B cell (primary cell): ENCODE results near the gene SNX24. TPM values are rescaled to one million over a fixed set of nuclear protein-coding genes. Genes with fewer than 3 reads are reported as not detected.

Experiments
- ATAC-seq: fragments of 200-7000 bp; cut with Tn5 transposase; one replicate; pipeline ENCODE4 v1.10.0; 2021; ENCODE audit warnings: low read depth, mild to moderate bottlenecking, moderate number of reproducible peaks, moderate library complexity
- CTCF ChIA-PET: fragments of 350-600 bp; sonication (Branson Sonifier 250); formaldehyde crosslinking; loops from one replicate; lab custom pipeline; 2021; ENCODE audit warnings: antibody characterized with exemption, inconsistent platforms; lab: Charles Lee
- POLR2A ChIA-PET: fragments of 350-600 bp; sonication (Branson Sonifier 250); formaldehyde crosslinking; loops from one replicate; lab custom pipeline; 2021; ENCODE audit warnings: antibody characterized with exemption; lab: Charles Lee
- DNase-seq: peaks from one replicate; pipeline ENCODE4 v3.0.0; 2013
- H2AFZ ChIP-seq: 2 replicates; pipeline ENCODE4 v1.6.1; 2012; ENCODE audit warnings: mild to moderate bottlenecking, low read depth, low read length; ENCODE audit not compliant: insufficient read depth, poor library complexity, severe bottlenecking
- H3K27ac ChIP-seq, 2 donors: 1 replicate in 1 of 2; 2 replicates in 1 of 2; pipeline ENCODE4 v1.5.1; 2012 to 2013; ENCODE audit warnings: low read length in 2 of 2, mild to moderate bottlenecking in 2 of 2, moderate library complexity in 1 of 2
- H3K27me3 ChIP-seq, 4 experiments: fragments of 200-600 bp in 1 of 4; sonication (generic) in 1 of 4; replicated peaks in 1 of 4; 1 replicate in 2 of 4; 2 replicates in 2 of 4; pipeline versions ENCODE4 v1.6.1 to v1.7.0; 2013 to 2016; ENCODE audit warnings: low read length in 3 of 4, mild to moderate bottlenecking in 2 of 4, mixed read lengths in 1 of 4, moderate library complexity in 1 of 4; ENCODE audit not compliant: insufficient read depth in 4 of 4, control insufficient read depth in 3 of 4; ENCODE audit errors: control extremely low read depth in 1 of 4
- H3K36me3 ChIP-seq, 2 experiments: replicated peaks in 1 of 2; 1 replicate in 1 of 2; 2 replicates in 1 of 2; pipeline versions ENCODE4 v1.6.1 to v1.7.1; 2013; ENCODE audit warnings: low read length in 1 of 2; ENCODE audit not compliant: insufficient read depth in 2 of 2, control insufficient read depth in 1 of 2; ENCODE audit errors: control extremely low read depth in 1 of 2, extremely low read depth in 1 of 2
- H3K4me1 ChIP-seq, 2 donors: fragments of 200-600 bp in 1 of 2; sonication (generic) in 1 of 2; 1 replicate in 1 of 2; 2 replicates in 1 of 2; pipeline versions ENCODE4 v1.5.1 to v1.6.1; 2013 to 2017; ENCODE audit warnings: low read length in 2 of 2; ENCODE audit not compliant: control insufficient read depth in 2 of 2, insufficient read depth in 2 of 2
- H3K4me2 ChIP-seq: replicated peaks from 2 replicates; pipeline ENCODE3; 2012; ENCODE audit warnings: mild to moderate bottlenecking, low read depth, low read length; ENCODE audit not compliant: poor library complexity, severe bottlenecking
- H3K4me3 ChIP-seq, 5 experiments: fragments of 200-600 bp in 1 of 5; sonication (generic) in 1 of 5; 1 replicate in 3 of 5; 2 replicates in 2 of 5; pipeline versions ENCODE4 v1.5.1 to v1.7.0; 2011 to 2016; ENCODE audit warnings: low read length in 4 of 5, mild to moderate bottlenecking in 4 of 5, low read depth in 2 of 5, control low read depth in 1 of 5, moderate library complexity in 1 of 5; ENCODE audit not compliant: insufficient read depth in 1 of 5; ENCODE audit errors: control extremely low read depth in 1 of 5, extremely low read depth in 1 of 5
- H3K79me2 ChIP-seq: fragments of 200-600 bp; sonication (generic); one replicate; pipeline ENCODE4 v1.6.0; 2016; ENCODE audit warnings: low read length; ENCODE audit not compliant: control insufficient read depth, insufficient read depth
- H3K9ac ChIP-seq: fragments of 200-600 bp; sonication (generic); 2 replicates; pipeline ENCODE4 v1.6.1; 2017; ENCODE audit warnings: mild to moderate bottlenecking, low read length, moderate library complexity
- H3K9me3 ChIP-seq, 3 donors: one replicate each; pipeline versions ENCODE4 v1.6.1 to v1.7.1; 2013; ENCODE audit warnings: low read length in 2 of 3; ENCODE audit not compliant: control insufficient read depth in 2 of 3, insufficient read depth in 1 of 3; ENCODE audit errors: control extremely low read depth in 1 of 3
- H4K20me1 ChIP-seq: 2 replicates; pipeline ENCODE4 v1.6.0; 2012; ENCODE audit warnings: mild to moderate bottlenecking, low read length; ENCODE audit not compliant: insufficient read depth, control insufficient read depth, poor library complexity, severe bottlenecking
- H3K27ac Mint-ChIP-seq: one replicate; pipeline ENCODE4 v1.8.0; 2021; ENCODE audit warnings: mixed read lengths
- H3K27me3 Mint-ChIP-seq: one replicate; pipeline ENCODE4 v1.8.0; 2021; ENCODE audit warnings: mixed read lengths
- H3K4me1 Mint-ChIP-seq: one replicate; pipeline ENCODE4 v1.8.0; 2021; ENCODE audit warnings: mixed read lengths
- H3K4me3 Mint-ChIP-seq: one replicate; pipeline ENCODE4 v1.8.0; 2021; ENCODE audit warnings: mixed read lengths
- H3K9me3 Mint-ChIP-seq: one replicate; pipeline ENCODE4 v1.8.0; 2022; ENCODE audit warnings: mixed read lengths; ENCODE audit not compliant: insufficient read depth
- CTCF ChIP-seq: fragments of 200-600 bp; IDR thresholded peaks from one replicate; pipeline ENCODE4 v1.8.0; 2022; ENCODE audit warnings: antibody characterized with exemption, mild to moderate bottlenecking
- EZH2 ChIP-seq: IDR thresholded peaks from 2 replicates; pipeline ENCODE4 v1.6.1; 2012; ENCODE audit warnings: borderline replicate concordance, low read depth, mild to moderate bottlenecking, moderate library complexity, low read length; ENCODE audit not compliant: insufficient read depth, poor library complexity, severe bottlenecking
- WGBS: methylation state at CpG from one replicate; pipeline ENCODE4 v1.1.5; 2013; ENCODE audit warnings: missing lambda C conversion rate; ENCODE audit not compliant: insufficient coverage; 5-methylcytosine and 5-hydroxymethylcytosine counted together
- intact Hi-C: fragments of 100-400 bp; cut with micrococcal nuclease; formaldehyde crosslinking; loops from one replicate; pipeline ENCODE4 v1.10.0; 2022
- polyA plus RNA-seq: library from polyadenylated mRNA; depleted of rRNA; stranded (reverse); fragments of >200 nt; gene quantifications from 2 replicates; pipeline ENCODE4 v1.2.3, GENCODE V29; 2012
- total RNA-seq, 2 donors: library from RNA; stranded (reverse); fragments of 120-200 nt in 1 of 2; gene quantifications; 1 replicate in 1 of 2; 2 replicates in 1 of 2; pipeline versions ENCODE4 v1.2.3 to v1.2.4, GENCODE V29; 2013 to 2022

The SNX24 gene
- total and polyA plus RNA-seq, 2 donors (not counting 1 experiment from before 2014, with no cell fraction given) = 1.1 to 9.3 TPM

GRCh38 chr5:122815218-122815767 lies 30.1 kb upstream of the SNX24 start:
- Mint-ChIP-seq H3K4me1 (peaks cover 4% of the 10 kb centered on the region), H3K27me3 (no peaks in the 10 kb centered on the region), H3K4me3 (no peak overlapping the region), H3K27ac (no peak overlapping the region), H3K9me3 (no peaks in the 10 kb centered on the region)
- Histone ChIP-seq H3K27me3 (no peaks in the 10 kb centered on the region), H3K4me3 (no peak overlapping the region), H3K4me2 (no peak overlapping the region), H3K9me3 (no peaks in the 10 kb centered on the region), H4K20me1 (peaks cover 48% of the 10 kb centered on the region), H2AFZ (no peak overlapping the region), H3K36me3 (peaks cover 19 to 72% of the 10 kb centered on the region in 2 experiments), H3K79me2 (peaks cover 12% of the 10 kb centered on the region), H3K4me1 (no peaks in the 10 kb centered on the region), H3K27ac (no peak overlapping the region), H3K9ac (no peak overlapping the region)
- ChIA-PET POLR2A (no interaction called here), CTCF (interaction anchor here (0.7 kb wide), 1 partner anchor 1347 kb away, joined by 3 read pairs; no protein-coding TSS in a partner anchor)
- intact Hi-C loops = loop anchor here (5.0 kb wide), 1 partner anchor 33 kb away; no protein-coding TSS in a partner anchor
- no CpG with 5 or more reads among the region's 3 CpGs for WGBS
- ATAC-seq (no peak), DNase-seq (no peak)
- TF ChIP-seq EZH2 = no peak
- no peak for TF ChIP-seq CTCF

DNA sequence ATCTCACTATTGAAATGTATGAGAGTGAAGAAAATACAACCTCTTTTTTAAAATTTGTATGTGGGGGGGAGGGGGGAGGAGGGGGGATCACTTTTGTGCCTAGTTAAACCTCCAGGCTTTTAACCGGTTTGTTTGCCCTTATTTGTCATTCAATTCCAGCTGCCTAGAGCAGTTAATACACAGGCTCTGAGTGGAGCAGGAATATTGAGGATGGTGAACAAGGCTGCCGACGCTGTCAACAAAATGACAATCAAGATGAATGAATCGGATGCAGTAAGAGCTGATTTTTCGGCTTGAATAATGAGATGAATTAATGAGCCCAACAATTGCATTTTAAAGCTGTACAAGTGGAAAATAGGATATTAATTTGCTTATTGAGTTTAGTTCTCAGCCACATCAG lies 28.7 kb upstream of the SNX24 start:
- WGBS = 100% methylated on average over 3 of the region's 5 CpGs
- no peak for ATAC-seq
- Histone ChIP-seq H3K36me3 (peaks cover 15 to 73% of the 10 kb centered on the region in 2 experiments), H3K27me3 (no peaks in the 10 kb centered on the region), H3K4me1 (no peaks in the 10 kb centered on the region), H3K27ac (peak overlapping the region in 1 of 2 donors; percentile 48), H2AFZ (no peak overlapping the region), H3K4me3 (no peak overlapping the region), H3K9me3 (no peaks in the 10 kb centered on the region), H4K20me1 (peaks cover 46% of the 10 kb centered on the region), H3K4me2 (no peak overlapping the region), H3K79me2 (peaks cover 9% of the 10 kb centered on the region), H3K9ac (no peak overlapping the region)
- Mint-ChIP-seq H3K27me3 (no peaks in the 10 kb centered on the region), H3K9me3 (no peaks in the 10 kb centered on the region), H3K4me3 (no peak overlapping the region), H3K4me1 (peaks cover 4% of the 10 kb centered on the region), H3K27ac (peak overlapping the region; percentile 2)
- POLR2A ChIA-PET = no interaction called here
- TF ChIP-seq EZH2 (no peak), CTCF (no peak)
- no peak for DNase-seq
- intact Hi-C loops = loop anchor here (5.0 kb wide), 1 partner anchor 34 kb away; no protein-coding TSS in a partner anchor
- CTCF ChIA-PET = interaction anchor here (1.3 to 1.6 kb wide), 2 partner anchors 8 to 301 kb away, joined by 3 to 4 read pairs; no protein-coding TSS in a partner anchor
